Vagina (tissue), 2 donors: ENCODE measurements around the gene THADA.

Experiments used
- CTCF ChIP-seq, 3 experiments: fragments of 450-650 bp in 2 of 3; fragments of 200-600 bp in 1 of 3; sonication (generic) in 1 of 3; IDR thresholded peaks; one replicate each; pipeline ENCODE4 v1.5.1; 2017 to 2019; ENCODE audit warnings: antibody characterized with exemption in 3 of 3, mild to moderate bottlenecking in 2 of 3, moderate library complexity in 2 of 3
- POLR2A ChIP-seq, 2 donors: fragments of 450-650 bp; IDR thresholded peaks; one replicate each; pipeline ENCODE4 v1.6.1; 2017; ENCODE audit warnings: antibody characterized with exemption in 2 of 2, mild to moderate bottlenecking in 2 of 2, moderate library complexity in 2 of 2

- TF ChIP-seq CTCF (IDR thresholded peaks at IDR 0.05): no peak
- no peak for TF ChIP-seq POLR2A (IDR thresholded peaks at IDR 0.05)
Observed at GRCh38 chr2:43222475-43223309, 373.1 kb downstream of the THADA start.
